ENCODE results near the gene KIAA0232.

DNA sequence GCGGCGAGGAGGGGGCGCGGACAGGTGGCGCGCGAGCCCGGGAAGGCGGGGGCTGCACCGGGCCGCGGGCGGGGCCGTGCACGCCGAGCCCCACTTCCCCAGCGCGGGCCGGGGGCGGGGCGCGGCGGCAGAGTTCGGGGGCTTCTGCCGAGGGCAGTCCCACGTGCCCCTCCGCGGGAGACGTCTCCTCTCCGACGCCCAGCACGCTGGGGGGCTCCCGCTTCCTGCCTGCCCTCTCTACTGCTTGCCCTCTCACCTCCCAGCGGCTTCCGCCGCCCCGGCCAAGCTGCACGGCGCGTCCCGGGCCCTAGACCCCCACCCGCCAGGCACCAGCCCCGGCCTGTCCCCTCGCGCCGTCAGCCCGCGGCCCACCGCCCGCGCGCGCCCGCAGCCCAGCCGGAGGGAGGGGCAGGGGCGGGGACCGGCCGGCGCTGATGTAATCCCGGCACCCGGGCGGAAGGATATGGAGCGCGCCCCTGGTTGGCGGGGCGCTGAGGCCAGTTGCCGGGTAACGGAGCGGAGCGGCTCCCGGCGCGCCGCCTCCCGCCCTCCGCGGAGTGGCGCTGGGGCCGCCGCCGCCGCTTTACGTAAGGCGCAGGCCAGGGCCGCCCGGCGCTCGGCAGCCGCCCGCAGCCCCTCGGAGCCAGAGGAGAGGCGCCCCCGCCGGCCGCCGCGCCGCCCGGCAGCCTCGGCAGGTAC lies at the start of gene KIAA0232:
- TF ChIP-seq, protein P1, sequence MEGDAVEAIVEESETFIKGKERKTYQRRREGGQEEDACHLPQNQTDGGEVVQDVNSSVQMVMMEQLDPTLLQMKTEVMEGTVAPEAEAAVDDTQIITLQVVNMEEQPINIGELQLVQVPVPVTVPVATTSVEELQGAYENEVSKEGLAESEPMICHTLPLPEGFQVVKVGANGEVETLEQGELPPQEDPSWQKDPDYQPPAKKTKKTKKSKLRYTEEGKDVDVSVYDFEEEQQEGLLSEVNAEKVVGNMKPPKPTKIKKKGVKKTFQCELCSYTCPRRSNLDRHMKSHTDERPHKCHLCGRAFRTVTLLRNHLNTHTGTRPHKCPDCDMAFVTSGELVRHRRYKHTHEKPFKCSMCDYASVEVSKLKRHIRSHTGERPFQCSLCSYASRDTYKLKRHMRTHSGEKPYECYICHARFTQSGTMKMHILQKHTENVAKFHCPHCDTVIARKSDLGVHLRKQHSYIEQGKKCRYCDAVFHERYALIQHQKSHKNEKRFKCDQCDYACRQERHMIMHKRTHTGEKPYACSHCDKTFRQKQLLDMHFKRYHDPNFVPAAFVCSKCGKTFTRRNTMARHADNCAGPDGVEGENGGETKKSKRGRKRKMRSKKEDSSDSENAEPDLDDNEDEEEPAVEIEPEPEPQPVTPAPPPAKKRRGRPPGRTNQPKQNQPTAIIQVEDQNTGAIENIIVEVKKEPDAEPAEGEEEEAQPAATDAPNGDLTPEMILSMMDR (IDR thresholded peaks at IDR 0.05) = peak in 1 of 3 experiments; percentile 20
- peak; percentile 5 for TF ChIP-seq POLR2A (IDR thresholded peaks at IDR 0.05; ENCODE audit: low read depth)
- no peak for TF ChIP-seq EP300 (IDR thresholded peaks at IDR 0.05)
- peak; percentile 79 to 84 for TF ChIP-seq POLR2AphosphoS5 (IDR thresholded peaks at IDR 0.05)

Measured in esophagus muscularis mucosa (tissue), 4 donors.